Peyer's patch (tissue), 4 donors: ENCODE results near the gene TSPAN6.

Experiments
- CTCF ChIP-seq, 6 experiments: fragments of 450-650 bp in 4 of 6; fragments of 200-600 bp in 2 of 6; sonication (generic) in 1 of 6; IDR thresholded peaks; one replicate each; pipeline ENCODE4 v1.5.1; 2017 to 2019; ENCODE audit warnings: antibody characterized with exemption in 6 of 6, mild to moderate bottlenecking in 3 of 6, moderate library complexity in 1 of 6
- POLR2A ChIP-seq, 2 donors: fragments of 450-650 bp; IDR thresholded peaks; one replicate each; pipeline ENCODE4 v1.5.1; 2017; ENCODE audit warnings: antibody characterized with exemption in 2 of 2, mild to moderate bottlenecking in 2 of 2, moderate library complexity in 2 of 2

GRCh38 chrX:100680756-100681155 lies 44.1 kb upstream of the TSPAN6 start:
- TF ChIP-seq CTCF (IDR thresholded peaks at IDR 0.05) (no peak), POLR2A (IDR thresholded peaks at IDR 0.05) (no peak)
